BJ (cell line): ENCODE data around the gene ITCH. TPM values are rescaled to one million over a fixed set of nuclear protein-coding genes. Genes with fewer than 3 reads are reported as not detected.
"Not testable (repeated sequence)": the region's sequence is repeated elsewhere in the genome, so short reads cannot be mapped to it uniquely, and the experiment has no call there.

Source experiments
- CTCF ChIA-PET: fragments of 350-600 bp; formaldehyde crosslinking; extraction: SDS; loops from one replicate; lab custom pipeline; 2021; ENCODE audit warnings: antibody characterized with exemption, inconsistent platforms; lab: Yijun Ruan, JAX
- POLR2A ChIA-PET: fragments of 300-600 bp; sonication (Branson Sonifier 250); formaldehyde crosslinking; extraction: SDS; loops from one replicate; lab custom pipeline; 2021; ENCODE audit warnings: antibody characterized with exemption; lab: Charles Lee
- DNase-seq: peaks from one replicate; pipeline ENCODE4 v3.0.0-alpha.2; 2011; ENCODE audit warnings: low read depth
- H3K27me3 ChIP-seq: 2 replicates; pipeline ENCODE4 v1.6.0; 2011; ENCODE audit warnings: low read length; ENCODE audit not compliant: control insufficient read depth, insufficient read depth
- H3K36me3 ChIP-seq: 2 replicates; pipeline ENCODE4 v1.5.1; 2011; ENCODE audit warnings: low read length; ENCODE audit not compliant: control insufficient read depth, insufficient read depth
- H3K4me3 ChIP-seq: 2 replicates; pipeline ENCODE4 v1.5.1; 2011; ENCODE audit warnings: low read depth, mild to moderate bottlenecking, control low read depth, low read length
- polyA plus RNA-seq: library from polyadenylated mRNA; depleted of rRNA; stranded (reverse); fragments of >200 nt; gene quantifications from 2 replicates; pipeline ENCODE4 v1.2.3, GENCODE V29; 2011
- TF ChIP-seq, protein P1 (sequence below): IDR thresholded peaks from 2 replicates; pipeline ENCODE4 v1.5.1; 2011; ENCODE audit warnings: low read depth, mild to moderate bottlenecking, control low read depth, inconsistent platforms, low read length, moderate library complexity; ENCODE audit not compliant: insufficient read depth

The ITCH gene
- polyA plus RNA-seq, 1 experiment: 7.8 TPM

DNA sequence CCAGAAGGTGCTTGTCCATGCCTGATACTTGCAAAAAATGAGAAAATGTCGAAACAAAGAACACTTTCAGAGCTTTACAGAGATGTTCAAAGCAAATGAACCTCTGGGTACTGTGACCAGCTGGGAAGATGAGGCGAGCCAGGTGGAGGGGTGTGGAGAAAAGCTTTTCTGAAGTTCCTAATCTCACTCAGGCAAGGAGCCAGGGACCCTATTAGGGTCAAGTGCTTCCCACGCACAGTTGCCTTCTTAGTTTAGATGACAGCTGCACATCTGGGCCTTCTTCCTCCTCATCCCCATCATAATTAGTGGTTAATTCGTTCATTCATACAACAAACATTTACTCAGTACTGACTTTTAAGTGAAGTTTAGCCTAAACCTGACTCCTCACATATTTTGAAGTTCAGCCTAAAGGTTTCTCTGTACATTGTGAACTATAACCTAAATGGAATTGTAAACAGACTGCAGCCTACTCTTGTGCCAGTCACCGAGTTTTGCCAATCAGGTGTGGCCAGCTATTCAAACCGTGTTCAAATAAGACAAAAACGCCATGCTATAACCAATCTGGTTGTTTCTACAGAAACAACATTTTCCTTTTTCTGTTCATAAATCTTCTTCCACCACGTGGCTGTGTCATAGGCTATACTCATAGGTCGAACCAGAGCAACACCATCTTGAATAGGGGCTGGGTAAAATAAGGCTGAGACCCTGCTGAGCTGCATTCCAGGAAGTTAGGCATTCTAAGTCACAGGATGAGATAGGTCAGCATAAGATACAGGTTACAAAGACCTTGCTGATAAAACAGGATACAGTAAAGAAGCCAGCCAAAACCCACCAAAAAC is 40.6 kb upstream of the ITCH start:
- no peak for DNase-seq
- no peak overlapping the region for H3K4me3 ChIP-seq
- POLR2A ChIA-PET: no interaction called here
- TF ChIP-seq, protein P1, sequence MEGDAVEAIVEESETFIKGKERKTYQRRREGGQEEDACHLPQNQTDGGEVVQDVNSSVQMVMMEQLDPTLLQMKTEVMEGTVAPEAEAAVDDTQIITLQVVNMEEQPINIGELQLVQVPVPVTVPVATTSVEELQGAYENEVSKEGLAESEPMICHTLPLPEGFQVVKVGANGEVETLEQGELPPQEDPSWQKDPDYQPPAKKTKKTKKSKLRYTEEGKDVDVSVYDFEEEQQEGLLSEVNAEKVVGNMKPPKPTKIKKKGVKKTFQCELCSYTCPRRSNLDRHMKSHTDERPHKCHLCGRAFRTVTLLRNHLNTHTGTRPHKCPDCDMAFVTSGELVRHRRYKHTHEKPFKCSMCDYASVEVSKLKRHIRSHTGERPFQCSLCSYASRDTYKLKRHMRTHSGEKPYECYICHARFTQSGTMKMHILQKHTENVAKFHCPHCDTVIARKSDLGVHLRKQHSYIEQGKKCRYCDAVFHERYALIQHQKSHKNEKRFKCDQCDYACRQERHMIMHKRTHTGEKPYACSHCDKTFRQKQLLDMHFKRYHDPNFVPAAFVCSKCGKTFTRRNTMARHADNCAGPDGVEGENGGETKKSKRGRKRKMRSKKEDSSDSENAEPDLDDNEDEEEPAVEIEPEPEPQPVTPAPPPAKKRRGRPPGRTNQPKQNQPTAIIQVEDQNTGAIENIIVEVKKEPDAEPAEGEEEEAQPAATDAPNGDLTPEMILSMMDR: no peak
- no peaks in the 10 kb centered on the region; the same call in 1 of the 2 replicates for H3K27me3 ChIP-seq
- CTCF ChIA-PET: interaction anchor here (2.7 kb wide), 1 partner anchor 9 kb away, joined by 32 read pairs; no protein-coding TSS in a partner anchor
- H3K36me3 ChIP-seq: no peaks in the 10 kb centered on the region

- Histone ChIP-seq H3K4me3 (no peak overlapping the region), H3K36me3 (no peaks in the 10 kb centered on the region), H3K27me3 (no peaks in the 10 kb centered on the region; the same call in 1 of the 2 replicates)
- no peak for DNase-seq
- CTCF ChIA-PET: no interaction called here
- POLR2A ChIA-PET: no interaction called here
- TF ChIP-seq, protein P1: no peak
These were observed 38.5 kb upstream of the ITCH start for GRCh38 chr20:34324541-34324940.

GRCh38 chr20:34328207-34328606 is 34.9 kb upstream of the ITCH start:
- POLR2A ChIA-PET, CTCF ChIA-PET, DNase-seq, H3K4me3 ChIP-seq, H3K36me3 ChIP-seq, H3K27me3 ChIP-seq: not testable (repeated sequence)

DNA sequence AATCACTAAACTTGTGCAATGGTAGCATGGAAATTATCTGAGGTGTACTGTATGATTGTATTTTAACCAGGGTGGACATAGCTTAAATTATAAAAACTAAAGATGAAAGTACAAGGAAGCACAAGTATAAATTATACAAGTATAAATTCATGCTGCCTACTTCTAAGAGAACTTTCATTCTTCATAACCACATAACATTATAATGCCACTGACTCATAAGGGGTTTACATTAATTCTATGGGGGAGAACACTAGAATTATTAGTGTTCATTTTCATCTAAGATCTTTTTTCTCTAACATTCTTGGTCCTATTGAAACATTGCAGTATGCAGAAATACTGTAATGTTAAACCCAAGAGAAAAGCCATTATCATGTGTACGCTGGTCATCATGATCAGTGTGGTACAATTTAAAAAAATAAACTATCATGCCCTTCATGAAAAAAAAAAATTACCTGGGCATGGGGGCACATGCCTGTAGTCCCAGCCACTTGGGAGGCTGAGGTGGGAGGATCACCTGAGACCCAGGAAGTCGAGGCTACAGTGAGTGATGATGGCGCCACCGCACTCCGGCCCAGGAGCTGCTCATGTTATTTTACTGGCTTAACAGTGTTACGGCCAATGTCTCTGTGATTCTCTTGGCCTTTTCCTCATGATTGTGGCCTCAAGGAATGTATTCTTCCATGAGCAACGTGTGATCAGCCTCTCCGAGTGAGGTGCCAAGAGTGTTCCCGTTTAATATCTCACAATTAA is 34.0 kb upstream of the ITCH start:
- no peaks in the 10 kb centered on the region for H3K36me3 ChIP-seq
- TF ChIP-seq, protein P1: no peak
- POLR2A ChIA-PET: no interaction called here
- H3K4me3 ChIP-seq: no peak overlapping the region
- no peak for DNase-seq
- H3K27me3 ChIP-seq: no peaks in the 10 kb centered on the region
- CTCF ChIA-PET: interaction anchor here (0.6 kb wide), 2 partner anchors 163 to 460 kb away, joined by 4 read pairs; no protein-coding TSS in a partner anchor

DNA sequence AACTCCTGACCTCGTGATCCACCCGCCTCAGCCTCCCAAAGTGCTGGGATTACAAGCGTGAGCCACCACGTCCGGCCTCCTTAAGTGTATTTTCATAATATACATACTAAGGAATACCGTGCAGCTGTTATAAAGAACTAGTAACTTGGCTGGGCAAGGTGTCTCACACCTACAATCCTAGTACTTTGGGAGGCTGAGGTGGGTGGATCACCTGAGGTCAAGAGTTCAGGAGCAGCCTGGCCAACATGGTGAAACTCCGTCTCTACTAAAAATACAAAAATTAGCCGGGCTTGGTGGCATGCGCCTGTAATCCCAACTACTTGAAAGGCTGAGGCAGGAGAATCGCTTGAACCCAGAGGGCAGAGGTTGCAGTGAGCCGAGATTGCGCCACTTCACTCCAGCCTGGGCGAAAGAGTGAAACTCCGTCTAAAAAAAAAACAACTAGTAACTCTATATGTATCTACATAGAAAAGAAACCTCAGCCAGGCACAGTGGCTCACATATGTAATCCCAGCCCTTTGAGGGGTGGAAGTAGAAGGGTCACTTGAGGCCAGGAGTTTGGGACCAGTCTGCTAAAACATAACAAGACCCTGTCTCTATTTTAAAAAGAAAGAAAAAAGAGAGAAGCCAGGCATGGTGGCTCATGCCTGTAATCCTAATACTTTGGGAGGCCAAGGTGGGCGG is 32.1 kb upstream of the ITCH start:
- H3K4me3 ChIP-seq, H3K36me3 ChIP-seq, DNase-seq, POLR2A ChIA-PET, H3K27me3 ChIP-seq: not testable (repeated sequence)
- CTCF ChIA-PET: interaction anchor here (1.9 to 2.1 kb wide), 2 partner anchors 13 to 19 kb away, joined by 5 read pairs; no protein-coding TSS in a partner anchor
